H9 (cell line): ENCODE data around the gene FAM72A. TPM values are rescaled to one million over a fixed set of nuclear protein-coding genes. Genes with fewer than 3 reads are reported as not detected.
"Not testable (repeated sequence)": the region's sequence is repeated elsewhere in the genome, so short reads cannot be mapped to it uniquely, and the experiment has no call there.

Source experiments
- DNase-seq: peaks from one replicate; pipeline ENCODE4 v3.0.0-alpha.2; 2017
- H2AFZ ChIP-seq: one replicate; pipeline ENCODE4 v1.6.1; 2013; ENCODE audit warnings: mild to moderate bottlenecking, low read length, control low read depth, moderate library complexity
- H2AK5ac ChIP-seq: 2 replicates; pipeline ENCODE4 v1.6.1; 2013; ENCODE audit warnings: low read length, control low read depth, mixed read lengths; ENCODE audit not compliant: insufficient read length
- H2BK120ac ChIP-seq: one replicate; pipeline ENCODE4 v1.6.1; 2013; ENCODE audit warnings: low read depth, mild to moderate bottlenecking, low read length, control low read depth, inconsistent platforms; ENCODE audit not compliant: poor library complexity, severe bottlenecking
- H2BK12ac ChIP-seq: 2 replicates; pipeline ENCODE4 v1.6.1; 2013; ENCODE audit warnings: low read length, control low read depth, mixed read lengths, low read depth; ENCODE audit not compliant: insufficient read length
- H2BK15ac ChIP-seq: 2 replicates; pipeline ENCODE4 v1.6.1; 2013; ENCODE audit warnings: low read depth, low read length, control low read depth
- H2BK20ac ChIP-seq: one replicate; pipeline ENCODE4 v1.6.1; 2013; ENCODE audit warnings: low read depth, mild to moderate bottlenecking, low read length, control low read depth, inconsistent platforms; ENCODE audit not compliant: poor library complexity, severe bottlenecking
- H2BK5ac ChIP-seq: 2 replicates; pipeline ENCODE4 v1.6.1; 2013; ENCODE audit warnings: low read length, control low read depth, mixed read lengths; ENCODE audit not compliant: insufficient read length
- H3K14ac ChIP-seq: 2 replicates; pipeline ENCODE4 v1.6.1; 2013; ENCODE audit warnings: low read length, control low read depth; ENCODE audit not compliant: insufficient read depth
- H3K18ac ChIP-seq: 2 replicates; pipeline ENCODE4 v1.6.1; 2013; ENCODE audit warnings: low read depth, mild to moderate bottlenecking, mixed read lengths, low read length, control low read depth; ENCODE audit not compliant: insufficient read length
- H3K23ac ChIP-seq: 2 replicates; pipeline ENCODE4 v1.6.1; 2013; ENCODE audit warnings: low read length, control low read depth, mixed read lengths, low read depth; ENCODE audit not compliant: insufficient read length
- H3K23me2 ChIP-seq: 2 replicates; pipeline ENCODE4 v1.6.1; 2013; ENCODE audit warnings: low read depth, mild to moderate bottlenecking, mixed read lengths, low read length, control low read depth; ENCODE audit not compliant: insufficient read length, poor library complexity, severe bottlenecking
- H3K27ac ChIP-seq: 2 replicates; pipeline ENCODE4 v1.5.1; 2013; ENCODE audit warnings: low read length, control low read depth, mixed read lengths, low read depth; ENCODE audit not compliant: insufficient read length
- H3K27me3 ChIP-seq: 2 replicates; pipeline ENCODE4 v1.6.1; 2013; ENCODE audit warnings: low read length, control low read depth, inconsistent platforms; ENCODE audit not compliant: insufficient read depth
- H3K4ac ChIP-seq: 2 replicates; pipeline ENCODE4 v1.6.1; 2013; ENCODE audit warnings: low read depth, mild to moderate bottlenecking, control low read depth, inconsistent platforms, low read length, moderate library complexity
- H3K4me1 ChIP-seq: 2 replicates; pipeline ENCODE4 v1.6.1; 2013; ENCODE audit warnings: low read length, control low read depth, inconsistent platforms; ENCODE audit not compliant: insufficient read depth
- H3K4me2 ChIP-seq: 2 replicates; pipeline ENCODE4 v1.6.1; 2013; ENCODE audit warnings: low read length, control low read depth, mixed read lengths; ENCODE audit not compliant: insufficient read length, insufficient read depth
- H3K56ac ChIP-seq: 2 replicates; pipeline ENCODE4 v1.6.1; 2013; ENCODE audit warnings: low read depth, mild to moderate bottlenecking, mixed read lengths, low read length, control low read depth; ENCODE audit not compliant: insufficient read length
- H3K79me1 ChIP-seq: 2 replicates; pipeline ENCODE4 v1.6.1; 2013; ENCODE audit warnings: low read depth, mild to moderate bottlenecking, moderate library complexity, low read length, control low read depth, inconsistent platforms; ENCODE audit not compliant: insufficient read depth, poor library complexity, severe bottlenecking
- H3K79me2 ChIP-seq: 2 replicates; pipeline ENCODE4 v1.6.1; 2013; ENCODE audit warnings: low read length, control low read depth, inconsistent platforms; ENCODE audit not compliant: insufficient read depth
- H3K9ac ChIP-seq: 2 replicates; pipeline ENCODE4 v1.6.1; 2013; ENCODE audit warnings: low read length, control low read depth, mixed read lengths; ENCODE audit not compliant: insufficient read length; ENCODE audit errors: extremely low read depth
- H3K9me3 ChIP-seq: one replicate; pipeline ENCODE4 v1.6.1; 2013; ENCODE audit warnings: low read depth, low read length, inconsistent platforms; ENCODE audit not compliant: control insufficient read depth
- H3T11ph ChIP-seq: one replicate; pipeline ENCODE4 v1.6.1; 2013; ENCODE audit warnings: mild to moderate bottlenecking, low read length, control low read depth, inconsistent platforms
- H4K20me1 ChIP-seq: one replicate; pipeline ENCODE4 v1.6.1; 2013; ENCODE audit not compliant: control insufficient read depth, insufficient read length, insufficient read depth
- H4K5ac ChIP-seq: 2 replicates; pipeline ENCODE4 v1.6.1; 2013; ENCODE audit warnings: low read depth, mild to moderate bottlenecking, mixed read lengths, low read length, control low read depth; ENCODE audit not compliant: insufficient read length
- H4K8ac ChIP-seq: replicated peaks from 2 replicates; pipeline ENCODE4 v1.6.1; 2013; ENCODE audit warnings: low read length, control low read depth, mixed read lengths, low read depth; ENCODE audit not compliant: insufficient read length
- H4K91ac ChIP-seq: 2 replicates; pipeline ENCODE4 v1.6.1; 2013; ENCODE audit warnings: low read depth, mild to moderate bottlenecking, moderate library complexity, mixed read lengths, low read length, control low read depth; ENCODE audit not compliant: insufficient read length
- H3K27ac Mint-ChIP-seq, 3 experiments: 2 replicates in 2 of 3; 3 replicates in 1 of 3; pipeline ENCODE4 v1.8.0; 2020 to 2021; ENCODE audit warnings: mixed read lengths in 3 of 3, mild to moderate bottlenecking in 1 of 3, moderate library complexity in 1 of 3
- H3K27me3 Mint-ChIP-seq: 2 replicates; pipeline ENCODE4 v1.8.0; 2021; ENCODE audit warnings: low read depth, mild to moderate bottlenecking, moderate library complexity, mixed read lengths
- H3K36me3 Mint-ChIP-seq, 3 experiments: 2 replicates in 2 of 3; 3 replicates in 1 of 3; pipeline ENCODE4 v1.8.0; 2020 to 2021; ENCODE audit warnings: low read depth in 3 of 3, mixed read lengths in 3 of 3; ENCODE audit not compliant: insufficient read depth in 1 of 3
- H3K4me1 Mint-ChIP-seq, 2 experiments: 2 replicates each; pipeline ENCODE4 v1.8.0; 2020; ENCODE audit warnings: mixed read lengths in 2 of 2
- H3K4me3 Mint-ChIP-seq, 2 experiments: 2 replicates in 1 of 2; 3 replicates in 1 of 2; pipeline ENCODE4 v1.8.0; 2020 to 2021; ENCODE audit warnings: mild to moderate bottlenecking in 2 of 2, mixed read lengths in 2 of 2, moderate library complexity in 1 of 2
- H3K9me3 Mint-ChIP-seq, 2 experiments: 2 replicates in 1 of 2; 3 replicates in 1 of 2; pipeline ENCODE4 v1.8.0; 2020; ENCODE audit warnings: mild to moderate bottlenecking in 2 of 2, mixed read lengths in 2 of 2, moderate library complexity in 1 of 2
- WGBS: extraction: QIAGEN DNeasy Blood & Tissue Kit; methylation state at CpG from one replicate; pipeline ENCODE4 v1.1.7; 2013; ENCODE audit warnings: missing lambda C conversion rate, low lambda C conversion rate, mixed read lengths; ENCODE audit not compliant: insufficient read length; ENCODE audit errors: extremely low coverage; 5-methylcytosine and 5-hydroxymethylcytosine counted together
- total RNA-seq: library from RNA; stranded (reverse); gene quantifications from 2 replicates; pipeline ENCODE4 v1.2.1, GENCODE V29; 2021

Gene FAM72A
- total RNA-seq, 1 experiment from 2014 or later, result 10.5 TPM

DNA sequence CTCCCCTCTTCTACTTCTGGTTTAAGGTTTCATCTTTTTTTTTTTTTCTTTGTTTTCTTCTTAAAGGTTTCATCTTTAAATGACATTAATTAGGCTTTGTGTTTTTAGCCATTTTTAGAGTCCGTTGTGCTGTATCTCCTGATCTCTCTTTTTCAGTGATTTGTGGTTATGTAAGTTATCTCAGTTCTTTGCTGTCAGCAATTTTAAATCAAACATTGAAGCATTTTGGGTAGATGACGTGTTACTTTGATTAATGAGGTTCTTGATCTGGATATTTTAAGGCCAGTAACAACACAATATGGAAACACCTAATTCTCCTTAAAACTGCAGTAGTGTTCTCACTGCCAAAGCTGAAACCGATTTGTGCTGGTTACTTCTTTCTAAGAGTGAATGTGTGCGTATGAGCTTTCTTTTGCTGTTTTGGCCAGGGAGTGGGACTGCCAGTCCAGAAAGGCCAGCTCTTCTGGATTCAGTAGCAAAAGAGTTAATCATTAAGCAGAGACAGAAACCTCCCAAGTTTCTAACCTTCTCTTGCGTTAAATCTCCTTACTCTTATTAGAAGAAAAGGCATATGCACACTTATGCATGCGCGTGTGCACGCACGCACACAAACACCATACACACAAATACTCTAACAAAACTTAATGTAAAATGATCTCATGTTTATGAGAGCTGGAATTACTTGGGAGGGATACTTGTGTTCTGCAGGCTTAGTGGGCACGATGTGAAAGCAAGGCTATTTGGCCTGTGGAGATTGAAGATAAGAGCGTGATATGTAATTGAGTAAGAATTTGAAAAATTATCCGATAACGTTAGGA lies 17.1 kb upstream of the FAM72A start:
- H3K36me3 Mint-ChIP-seq, H3K18ac ChIP-seq, H3K23me2 ChIP-seq, H2BK15ac ChIP-seq, H3K79me1 ChIP-seq, H3K27me3 Mint-ChIP-seq, H3K79me2 ChIP-seq, H3K4ac ChIP-seq, DNase-seq, H3K9ac ChIP-seq, H3K56ac ChIP-seq, H3K4me1 ChIP-seq, H3K9me3 Mint-ChIP-seq, H3K14ac ChIP-seq, H2BK12ac ChIP-seq, H3K4me1 Mint-ChIP-seq, H3K4me3 Mint-ChIP-seq, H3K27me3 ChIP-seq, H3K23ac ChIP-seq, H3K27ac Mint-ChIP-seq, H3T11ph ChIP-seq, H3K27ac ChIP-seq, H4K8ac ChIP-seq, H4K91ac ChIP-seq, H3K9me3 ChIP-seq, H2BK5ac ChIP-seq, H3K4me2 ChIP-seq, H4K5ac ChIP-seq, H2BK120ac ChIP-seq, H4K20me1 ChIP-seq, H2BK20ac ChIP-seq, H2AK5ac ChIP-seq, H2AFZ ChIP-seq: not testable (repeated sequence)
- WGBS, result no CpG with 5 or more reads among the region's 13 CpGs

DNA sequence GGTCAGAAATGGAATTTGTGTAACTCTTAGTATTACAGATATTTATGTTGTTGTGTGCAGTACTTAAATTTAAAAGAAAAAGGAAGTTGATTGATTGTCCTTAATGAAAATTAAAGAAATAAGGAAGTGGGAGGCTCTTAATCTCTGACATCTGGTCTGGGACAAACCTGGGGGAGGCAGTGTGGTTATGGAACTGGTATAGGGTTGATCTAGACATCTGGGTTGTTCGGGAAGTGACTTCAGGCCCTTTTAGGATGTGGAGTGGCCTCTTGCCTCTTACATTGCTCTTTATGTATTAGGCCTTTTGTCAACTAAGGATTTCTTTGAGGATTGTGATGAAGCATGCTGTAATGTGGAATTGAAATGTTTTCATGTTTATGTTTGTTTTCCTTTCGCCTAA lies 16.1 kb upstream of the FAM72A start:
- not testable (repeated sequence) for H3K79me2 ChIP-seq, H3K56ac ChIP-seq, H3K4me3 Mint-ChIP-seq, H4K5ac ChIP-seq, H2BK12ac ChIP-seq, H3K4me2 ChIP-seq, H2BK5ac ChIP-seq, H2AFZ ChIP-seq, H3K23me2 ChIP-seq, DNase-seq, H4K8ac ChIP-seq, H3K27ac ChIP-seq, H3T11ph ChIP-seq, H3K9me3 Mint-ChIP-seq, H3K4me1 ChIP-seq, H3K9ac ChIP-seq, H3K9me3 ChIP-seq, H3K36me3 Mint-ChIP-seq, H3K23ac ChIP-seq, H4K91ac ChIP-seq, H3K79me1 ChIP-seq, H2BK20ac ChIP-seq, H3K27me3 ChIP-seq, H2AK5ac ChIP-seq, H3K14ac ChIP-seq, H3K4me1 Mint-ChIP-seq, H2BK15ac ChIP-seq, H2BK120ac ChIP-seq, H3K27me3 Mint-ChIP-seq, H3K27ac Mint-ChIP-seq, H4K20me1 ChIP-seq, H3K18ac ChIP-seq, H3K4ac ChIP-seq
- no CpG with 5 or more reads among the region's 2 CpGs for WGBS
